GM23338 (cell line): ENCODE data around the gene SUCNR1. TPM values are rescaled to one million over a fixed set of nuclear protein-coding genes. Genes with fewer than 3 reads are reported as not detected.

Experiments used
- ATAC-seq: fragments of 200-7000 bp; cut with Tn5 transposase; 3 replicates; pipeline ENCODE4 v1.9.1; 2020
- DNase-seq: peaks from one replicate; pipeline ENCODE4 v3.0.0-alpha.2; 2015; ENCODE audit warnings: low spot score
- H2AFZ ChIP-seq: fragments of 200-600 bp; sonication (generic); 2 replicates; pipeline ENCODE4 v1.8.0; 2016; ENCODE audit warnings: antibody characterized with exemption, mild to moderate bottlenecking, moderate library complexity
- H3F3A ChIP-seq: fragments of 200-600 bp; sonication (generic); replicated peaks from 2 replicates; pipeline ENCODE4 v1.8.0; 2017; ENCODE audit warnings: antibody characterized with exemption, mixed run types, low read depth
- H3K27ac ChIP-seq: fragments of 200-600 bp; sonication (generic); 2 replicates; pipeline ENCODE4 v1.6.1; 2016; ENCODE audit warnings: low read depth
- H3K27me3 ChIP-seq: fragments of 200-600 bp; sonication (generic); 2 replicates; pipeline ENCODE4 v1.8.0; 2016; ENCODE audit warnings: mild to moderate bottlenecking, mixed run types, moderate library complexity; ENCODE audit not compliant: insufficient read depth
- H3K36me3 ChIP-seq: fragments of 200-600 bp; sonication (generic); 2 replicates; pipeline ENCODE4 v1.8.0; 2016; ENCODE audit warnings: mild to moderate bottlenecking; ENCODE audit not compliant: insufficient read depth
- H3K4me1 ChIP-seq: fragments of 200-600 bp; sonication (generic); 2 replicates; pipeline ENCODE4 v1.8.0; 2016; ENCODE audit warnings: mild to moderate bottlenecking, moderate library complexity; ENCODE audit not compliant: insufficient read depth
- H3K4me2 ChIP-seq: fragments of 200-600 bp; sonication (generic); 2 replicates; pipeline ENCODE4 v1.7.1; 2017; ENCODE audit warnings: mixed run types
- H3K4me3 ChIP-seq: fragments of 200-600 bp; sonication (generic); 2 replicates; pipeline ENCODE4 v1.6.1; 2016; ENCODE audit warnings: mixed run types
- H3K79me2 ChIP-seq: fragments of 200-600 bp; sonication (generic); replicated peaks from 2 replicates; pipeline ENCODE4 v1.8.0; 2017; ENCODE audit warnings: mild to moderate bottlenecking; ENCODE audit not compliant: insufficient read depth
- H3K9me2 ChIP-seq: fragments of 200-600 bp; sonication (generic); 2 replicates; pipeline ENCODE4 v1.8.0; 2017; ENCODE audit not compliant: insufficient read depth
- H4K20me1 ChIP-seq: fragments of 200-600 bp; sonication (generic); replicated peaks from 2 replicates; pipeline ENCODE4 v1.8.0; 2017; ENCODE audit warnings: mild to moderate bottlenecking; ENCODE audit not compliant: insufficient read depth
- H3K27ac Mint-ChIP-seq: 2 replicates; pipeline ENCODE4 v1.8.0; 2020; ENCODE audit warnings: inconsistent platforms, mild to moderate bottlenecking, moderate library complexity, mixed read lengths
- H3K27me3 Mint-ChIP-seq: 3 replicates; pipeline ENCODE4 v1.8.0; 2022; ENCODE audit warnings: low read depth, mild to moderate bottlenecking, moderate library complexity, mixed read lengths, inconsistent platforms; ENCODE audit not compliant: insufficient read depth, poor library complexity
- H3K36me3 Mint-ChIP-seq: 3 replicates; pipeline ENCODE4 v1.8.0; 2021; ENCODE audit warnings: low read depth, mild to moderate bottlenecking, inconsistent platforms, moderate library complexity, mixed read lengths
- H3K4me1 Mint-ChIP-seq: 3 replicates; pipeline ENCODE4 v1.8.0; 2020; ENCODE audit warnings: mild to moderate bottlenecking, inconsistent platforms, mixed read lengths
- H3K4me3 Mint-ChIP-seq: 3 replicates; pipeline ENCODE4 v1.8.0; 2021; ENCODE audit warnings: moderate library complexity, mild to moderate bottlenecking, inconsistent platforms, mixed read lengths
- H3K9me3 Mint-ChIP-seq: 3 replicates; pipeline ENCODE4 v1.8.0; 2020; ENCODE audit warnings: moderate library complexity, mild to moderate bottlenecking, inconsistent platforms, mixed read lengths
- CREB1 ChIP-seq: fragments of 250-450 bp; sonication (Bioruptor Pico); IDR thresholded peaks from 2 replicates; pipeline ENCODE4 v1.5.0; 2020; ENCODE audit warnings: low read depth, mild to moderate bottlenecking, moderate library complexity
- CTCF ChIP-seq, 2 experiments: fragments of 200-600 bp in 1 of 2; sonication (generic) in 1 of 2; conservative IDR thresholded peaks; 2 replicates each; pipeline versions ENCODE4 v1.5.1 to v1.6.1; 2016 to 2017; ENCODE audit warnings: antibody characterized with exemption in 2 of 2, low read depth in 2 of 2, mild to moderate bottlenecking in 2 of 2, moderate library complexity in 1 of 2
- ETS1 ChIP-seq: IDR thresholded peaks from 2 replicates; pipeline ENCODE4 v1.6.1; 2016; ENCODE audit warnings: antibody characterized with exemption
- EZH2 ChIP-seq: fragments of 200-600 bp; sonication (generic); IDR thresholded peaks from one replicate; pipeline ENCODE4 v1.8.0; 2017; ENCODE audit warnings: antibody characterized with exemption, mild to moderate bottlenecking, low read depth; ENCODE audit not compliant: unreplicated experiment
- EZH2phosphoT487 ChIP-seq: fragments of 200-600 bp; sonication (generic); IDR thresholded peaks from one replicate; pipeline ENCODE4 v1.8.1; 2018; ENCODE audit warnings: antibody characterized with exemption; ENCODE audit not compliant: unreplicated experiment
- JUNB ChIP-seq: IDR thresholded peaks from one replicate; pipeline ENCODE4 v1.6.1; 2016; ENCODE audit warnings: antibody characterized with exemption; ENCODE audit not compliant: unreplicated experiment
- NANOG ChIP-seq: IDR thresholded peaks from 2 replicates; pipeline ENCODE4 v1.6.1; 2016; ENCODE audit warnings: antibody characterized with exemption, borderline replicate concordance
- POLR2AphosphoS5 ChIP-seq: IDR thresholded peaks from 2 replicates; pipeline ENCODE4 v1.6.1; 2016; ENCODE audit warnings: antibody characterized with exemption, low read depth
- STAT1 ChIP-seq: IDR thresholded peaks from one replicate; pipeline ENCODE4 v1.6.1; 2016; ENCODE audit warnings: antibody characterized with exemption; ENCODE audit not compliant: unreplicated experiment
- ZNF114 ChIP-seq: fragments of 250-450 bp; sonication (Bioruptor Pico); IDR thresholded peaks from 2 replicates; pipeline ENCODE4 v1.5.0; 2020; ENCODE audit warnings: mild to moderate bottlenecking, moderate library complexity
- ZNF331 ChIP-seq: fragments of 250-450 bp; sonication (Bioruptor Pico); IDR thresholded peaks from 2 replicates; pipeline ENCODE4 v1.5.0; 2020; ENCODE audit warnings: low read depth, mild to moderate bottlenecking, moderate library complexity
- ZNF462 ChIP-seq: fragments of 250-450 bp; sonication (Bioruptor Pico); IDR thresholded peaks from 2 replicates; pipeline ENCODE4 v1.5.0; 2020; ENCODE audit warnings: mild to moderate bottlenecking, moderate library complexity
- polyA plus RNA-seq: library from polyadenylated mRNA; unstranded; fragments of >200 nt; fragmentation: Nextera tagmentation; extraction: Ambion mirVana; gene quantifications from 2 replicates; pipeline ENCODE4 v1.2.1, GENCODE V29; 2016
- total RNA-seq: library from RNA; depleted of rRNA; stranded (reverse); fragments of >200 nt; shearing (Covaris generic); gene quantifications from 2 replicates; pipeline ENCODE4 v1.2.3, GENCODE V29; 2014
- TF ChIP-seq, protein P1 (sequence below): IDR thresholded peaks from one replicate; pipeline ENCODE4 v1.6.1; 2018; ENCODE audit warnings: antibody characterized with exemption; ENCODE audit not compliant: unreplicated experiment

The SUCNR1 gene
- total and polyA plus RNA-seq, 2 experiments from 2014 or later: not detected

DNA sequence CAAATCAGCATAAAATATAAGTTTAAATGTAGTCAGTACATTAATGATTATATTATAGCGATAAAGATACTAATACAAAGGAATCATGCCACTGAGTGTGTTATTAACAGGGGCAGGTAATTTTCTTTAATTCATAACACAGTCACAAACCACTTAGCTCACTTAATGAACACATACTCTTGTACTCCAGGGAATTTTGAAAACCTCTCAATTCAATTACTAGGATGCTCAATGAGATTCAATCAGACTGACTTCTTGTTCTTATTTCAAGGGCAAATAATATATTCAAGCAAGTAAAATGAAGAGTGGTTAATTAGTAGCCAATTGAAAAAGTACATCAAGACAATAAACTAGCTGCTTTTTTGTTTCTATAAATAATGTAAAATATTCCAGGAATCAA lies 5.8 kb upstream of the SUCNR1 start:
- no peaks in the 10 kb centered on the region for H3K36me3 ChIP-seq
- no peak overlapping the region for H2AFZ ChIP-seq
- no peak overlapping the region for H3K4me2 ChIP-seq
- peaks cover 3% of the 10 kb centered on the region for H3K27me3 Mint-ChIP-seq
- no peaks in the 10 kb centered on the region for H3K36me3 Mint-ChIP-seq
- H3K4me3 Mint-ChIP-seq: no peak overlapping the region
- H3K9me3 Mint-ChIP-seq: no peaks in the 10 kb centered on the region
- TF ChIP-seq JUNB (no peak), ETS1 (no peak), EZH2 (no peak), CTCF (conservative IDR thresholded peaks at IDR 0.05; ENCODE audit: low read depth in 2 of 2) (no peak), ZNF462 (CRISPR knock-in tag) (no peak), EZH2phosphoT487 (no peak), NANOG (no peak), STAT1 (no peak), ZNF114 (CRISPR knock-in tag) (no peak), POLR2AphosphoS5 (no peak), CREB1 (CRISPR knock-in tag) (no peak), ZNF331 (CRISPR knock-in tag) (no peak)
- TF ChIP-seq, protein P1, sequence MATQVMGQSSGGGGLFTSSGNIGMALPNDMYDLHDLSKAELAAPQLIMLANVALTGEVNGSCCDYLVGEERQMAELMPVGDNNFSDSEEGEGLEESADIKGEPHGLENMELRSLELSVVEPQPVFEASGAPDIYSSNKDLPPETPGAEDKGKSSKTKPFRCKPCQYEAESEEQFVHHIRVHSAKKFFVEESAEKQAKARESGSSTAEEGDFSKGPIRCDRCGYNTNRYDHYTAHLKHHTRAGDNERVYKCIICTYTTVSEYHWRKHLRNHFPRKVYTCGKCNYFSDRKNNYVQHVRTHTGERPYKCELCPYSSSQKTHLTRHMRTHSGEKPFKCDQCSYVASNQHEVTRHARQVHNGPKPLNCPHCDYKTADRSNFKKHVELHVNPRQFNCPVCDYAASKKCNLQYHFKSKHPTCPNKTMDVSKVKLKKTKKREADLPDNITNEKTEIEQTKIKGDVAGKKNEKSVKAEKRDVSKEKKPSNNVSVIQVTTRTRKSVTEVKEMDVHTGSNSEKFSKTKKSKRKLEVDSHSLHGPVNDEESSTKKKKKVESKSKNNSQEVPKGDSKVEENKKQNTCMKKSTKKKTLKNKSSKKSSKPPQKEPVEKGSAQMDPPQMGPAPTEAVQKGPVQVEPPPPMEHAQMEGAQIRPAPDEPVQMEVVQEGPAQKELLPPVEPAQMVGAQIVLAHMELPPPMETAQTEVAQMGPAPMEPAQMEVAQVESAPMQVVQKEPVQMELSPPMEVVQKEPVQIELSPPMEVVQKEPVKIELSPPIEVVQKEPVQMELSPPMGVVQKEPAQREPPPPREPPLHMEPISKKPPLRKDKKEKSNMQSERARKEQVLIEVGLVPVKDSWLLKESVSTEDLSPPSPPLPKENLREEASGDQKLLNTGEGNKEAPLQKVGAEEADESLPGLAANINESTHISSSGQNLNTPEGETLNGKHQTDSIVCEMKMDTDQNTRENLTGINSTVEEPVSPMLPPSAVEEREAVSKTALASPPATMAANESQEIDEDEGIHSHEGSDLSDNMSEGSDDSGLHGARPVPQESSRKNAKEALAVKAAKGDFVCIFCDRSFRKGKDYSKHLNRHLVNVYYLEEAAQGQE: no peak
- H3K79me2 ChIP-seq: no peaks in the 10 kb centered on the region
- no peak overlapping the region for H3K27ac ChIP-seq
- no peak overlapping the region for H3K4me3 ChIP-seq
- H3K27ac Mint-ChIP-seq: no peak overlapping the region
- H4K20me1 ChIP-seq: no peaks in the 10 kb centered on the region
- peaks cover 2% of the 10 kb centered on the region; the same call in 1 of the 3 replicates for H3K4me1 Mint-ChIP-seq
- no peak for ATAC-seq
- H3K27me3 ChIP-seq: no peaks in the 10 kb centered on the region
- no peak for DNase-seq
- H3F3A ChIP-seq: no peaks in the 10 kb centered on the region
- no peaks in the 10 kb centered on the region for H3K4me1 ChIP-seq
- no peaks in the 10 kb centered on the region for H3K9me2 ChIP-seq
